HepG2 (cell line): ENCODE data around the gene FBXW2.

Experiments
- AGO2 ChIP-seq: fragments of 200-400 bp; formaldehyde crosslinking; optimal IDR thresholded peaks from 2 replicates; pipeline ENCODE3; 2017; ENCODE audit warnings: mild to moderate bottlenecking, low read depth, low read length, moderate library complexity
- TP53 ChIP-seq: sonication (generic); formaldehyde crosslinking; conservative IDR thresholded peaks from 2 replicates; pipeline ENCODE4 v1.4.0; 2020; ENCODE audit warnings: missing genetic modification reagents
- TF ChIP-seq, protein P1 (sequence below): sonication (generic); formaldehyde crosslinking; IDR thresholded peaks from 2 replicates; pipeline ENCODE4 v1.5.0; 2020; ENCODE audit warnings: mild to moderate bottlenecking, missing genetic modification reagents, moderate library complexity

DNA sequence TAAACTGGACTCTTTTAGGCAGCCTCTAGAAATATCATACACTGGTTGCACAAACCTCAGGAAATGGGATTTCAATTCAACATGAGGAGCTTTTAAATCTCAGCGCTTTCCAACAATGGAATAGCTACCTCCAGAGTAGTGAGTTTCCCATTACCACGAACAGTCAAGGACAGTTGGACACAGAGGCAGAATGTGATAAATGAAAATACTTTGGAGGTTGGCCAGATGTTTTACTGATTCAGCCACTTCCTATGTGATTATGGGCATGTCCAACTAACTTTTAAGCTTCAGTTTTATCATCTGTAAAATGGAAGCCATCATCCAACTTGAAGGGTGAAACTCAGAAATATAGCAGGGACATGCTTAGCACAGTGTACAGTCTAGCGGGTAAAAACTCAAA lies 2.1 kb downstream of the FBXW2 start:
- TF ChIP-seq TP53 (CRISPR knock-in tag): no peak
- no peak for TF ChIP-seq AGO2
- TF ChIP-seq, protein P1, sequence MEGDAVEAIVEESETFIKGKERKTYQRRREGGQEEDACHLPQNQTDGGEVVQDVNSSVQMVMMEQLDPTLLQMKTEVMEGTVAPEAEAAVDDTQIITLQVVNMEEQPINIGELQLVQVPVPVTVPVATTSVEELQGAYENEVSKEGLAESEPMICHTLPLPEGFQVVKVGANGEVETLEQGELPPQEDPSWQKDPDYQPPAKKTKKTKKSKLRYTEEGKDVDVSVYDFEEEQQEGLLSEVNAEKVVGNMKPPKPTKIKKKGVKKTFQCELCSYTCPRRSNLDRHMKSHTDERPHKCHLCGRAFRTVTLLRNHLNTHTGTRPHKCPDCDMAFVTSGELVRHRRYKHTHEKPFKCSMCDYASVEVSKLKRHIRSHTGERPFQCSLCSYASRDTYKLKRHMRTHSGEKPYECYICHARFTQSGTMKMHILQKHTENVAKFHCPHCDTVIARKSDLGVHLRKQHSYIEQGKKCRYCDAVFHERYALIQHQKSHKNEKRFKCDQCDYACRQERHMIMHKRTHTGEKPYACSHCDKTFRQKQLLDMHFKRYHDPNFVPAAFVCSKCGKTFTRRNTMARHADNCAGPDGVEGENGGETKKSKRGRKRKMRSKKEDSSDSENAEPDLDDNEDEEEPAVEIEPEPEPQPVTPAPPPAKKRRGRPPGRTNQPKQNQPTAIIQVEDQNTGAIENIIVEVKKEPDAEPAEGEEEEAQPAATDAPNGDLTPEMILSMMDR: no peak
